Measurements from ENCODE around the gene LPAR1.
"Not testable (repeated sequence)": the region's sequence is repeated elsewhere in the genome, so short reads cannot be mapped to it uniquely, and the experiment has no call there.

LPAR1 gene

DNA sequence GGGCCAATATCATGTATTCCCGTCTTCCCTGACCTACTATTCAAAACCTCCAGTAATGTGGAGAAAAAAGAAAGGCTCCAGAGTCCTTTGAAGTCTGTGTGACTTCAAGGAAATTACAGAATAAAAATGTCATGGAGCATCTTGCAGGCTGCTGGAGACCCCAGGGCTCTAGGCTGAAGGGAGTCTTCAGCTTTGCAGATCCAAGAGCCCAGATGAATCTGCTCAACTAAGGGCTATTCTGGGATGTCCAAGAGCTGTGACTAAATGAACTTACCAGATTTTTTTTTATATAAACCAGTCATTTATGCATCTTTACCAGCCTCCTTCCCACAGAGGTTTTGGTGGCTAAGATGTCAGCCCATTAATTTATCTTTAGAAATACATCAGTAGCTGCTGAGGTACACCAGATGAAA is 202.4 kb downstream of the LPAR1 start:
- no peak overlapping the region for H3K4me3 ChIP-seq (ENCODE audit: low read depth in 1 of 2, low read length in 1 of 2)
- no peak overlapping the region for H3K27ac ChIP-seq

DNA sequence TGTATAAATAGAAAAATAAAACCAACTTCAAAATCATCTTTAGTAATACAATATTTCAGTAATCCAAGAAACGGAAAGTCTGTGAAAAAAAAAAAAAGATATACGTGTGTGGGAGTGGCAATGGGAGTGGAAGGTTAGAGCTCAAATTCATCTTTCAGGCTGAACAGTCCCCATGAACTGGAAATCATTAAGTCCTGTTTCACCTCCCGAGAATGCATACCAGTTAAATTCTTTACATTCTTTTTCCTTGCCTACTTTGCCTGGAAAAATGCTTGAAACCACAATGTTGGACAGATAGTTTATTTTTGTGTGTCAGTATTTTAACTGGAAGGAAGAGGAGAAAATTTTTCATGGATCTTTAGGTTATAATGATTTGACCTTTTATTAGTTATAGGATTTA is 202.9 kb downstream of the LPAR1 start:
- no peak overlapping the region for H3K27ac ChIP-seq
- H3K4me1 ChIP-seq (ENCODE audit: control insufficient read depth in 1 of 2, insufficient read depth in 1 of 2, low read depth in 1 of 2, low read length in 1 of 2) = no peaks in the 10 kb centered on the region
- H3K27me3 ChIP-seq = no peaks in the 10 kb centered on the region
- TF ChIP-seq, protein P1, sequence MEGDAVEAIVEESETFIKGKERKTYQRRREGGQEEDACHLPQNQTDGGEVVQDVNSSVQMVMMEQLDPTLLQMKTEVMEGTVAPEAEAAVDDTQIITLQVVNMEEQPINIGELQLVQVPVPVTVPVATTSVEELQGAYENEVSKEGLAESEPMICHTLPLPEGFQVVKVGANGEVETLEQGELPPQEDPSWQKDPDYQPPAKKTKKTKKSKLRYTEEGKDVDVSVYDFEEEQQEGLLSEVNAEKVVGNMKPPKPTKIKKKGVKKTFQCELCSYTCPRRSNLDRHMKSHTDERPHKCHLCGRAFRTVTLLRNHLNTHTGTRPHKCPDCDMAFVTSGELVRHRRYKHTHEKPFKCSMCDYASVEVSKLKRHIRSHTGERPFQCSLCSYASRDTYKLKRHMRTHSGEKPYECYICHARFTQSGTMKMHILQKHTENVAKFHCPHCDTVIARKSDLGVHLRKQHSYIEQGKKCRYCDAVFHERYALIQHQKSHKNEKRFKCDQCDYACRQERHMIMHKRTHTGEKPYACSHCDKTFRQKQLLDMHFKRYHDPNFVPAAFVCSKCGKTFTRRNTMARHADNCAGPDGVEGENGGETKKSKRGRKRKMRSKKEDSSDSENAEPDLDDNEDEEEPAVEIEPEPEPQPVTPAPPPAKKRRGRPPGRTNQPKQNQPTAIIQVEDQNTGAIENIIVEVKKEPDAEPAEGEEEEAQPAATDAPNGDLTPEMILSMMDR (IDR thresholded peaks at IDR 0.05) = no peak
- no peak overlapping the region for H3K4me3 ChIP-seq (ENCODE audit: low read depth in 1 of 2, low read length in 1 of 2)
- H3K36me3 ChIP-seq = no peaks in the 10 kb centered on the region
- H3K9me3 ChIP-seq = no peaks in the 10 kb centered on the region

More for the DNA sequence above, 202.4 kb downstream of the LPAR1 start:
- no peaks in the 10 kb centered on the region for H3K36me3 ChIP-seq
- H3K9me3 ChIP-seq = no peaks in the 10 kb centered on the region
- no peaks in the 10 kb centered on the region for H3K4me1 ChIP-seq (ENCODE audit: control insufficient read depth in 1 of 2, insufficient read depth in 1 of 2, low read depth in 1 of 2, low read length in 1 of 2)
- TF ChIP-seq, protein P1 (IDR thresholded peaks at IDR 0.05) = no peak
- H3K27me3 ChIP-seq = no peaks in the 10 kb centered on the region

DNA sequence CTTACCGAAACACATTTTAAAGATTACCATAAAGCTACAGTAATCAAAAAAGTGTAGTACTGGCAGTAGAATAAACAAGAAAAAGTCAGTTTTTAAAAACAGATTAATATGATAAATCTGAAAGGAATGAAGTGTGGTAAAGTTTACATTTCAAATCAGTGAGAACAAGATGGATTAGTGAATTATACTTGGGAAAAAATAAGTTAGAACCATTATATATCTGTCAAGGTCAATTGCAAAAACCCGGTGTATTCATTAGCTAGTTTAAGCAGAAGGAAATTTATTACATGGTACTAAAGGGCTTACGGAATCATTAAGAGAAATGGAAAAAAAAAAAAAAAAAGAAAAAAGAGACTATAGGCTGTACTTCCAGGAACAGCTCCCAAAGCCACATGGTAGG is 205.3 kb downstream of the LPAR1 start:
- no peaks in the 10 kb centered on the region for H3K4me1 ChIP-seq (ENCODE audit: control insufficient read depth in 1 of 2, insufficient read depth in 1 of 2, low read depth in 1 of 2, low read length in 1 of 2)
- no peaks in the 10 kb centered on the region for H3K9me3 ChIP-seq
- TF ChIP-seq, protein P1 (IDR thresholded peaks at IDR 0.05) = no peak
- no peak overlapping the region for H3K4me3 ChIP-seq (ENCODE audit: low read depth in 1 of 2, low read length in 1 of 2)
- no peaks in the 10 kb centered on the region for H3K36me3 ChIP-seq
- no peak overlapping the region for H3K27ac ChIP-seq
- H3K27me3 ChIP-seq = no peaks in the 10 kb centered on the region

DNA sequence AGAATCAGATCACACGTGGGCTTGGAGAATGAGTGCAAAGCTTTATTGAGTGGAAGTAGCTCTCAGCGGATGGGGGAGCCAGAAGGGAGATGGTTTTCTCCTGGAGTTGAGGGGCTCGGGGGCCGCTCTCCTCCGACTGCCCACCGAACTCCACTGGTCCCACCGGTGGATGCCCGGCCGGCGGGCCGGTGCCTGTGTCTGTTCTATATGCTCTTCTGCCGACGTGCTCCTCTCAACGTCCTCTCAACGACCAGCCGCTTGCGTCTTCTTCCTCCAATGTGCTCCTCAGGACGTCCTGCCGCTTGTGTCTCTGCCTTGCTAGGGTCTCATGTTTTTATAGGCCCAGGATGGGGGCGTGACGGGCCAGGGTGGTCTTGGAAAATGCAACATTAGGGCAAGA is 207.8 kb downstream of the LPAR1 start:
- H3K9me3 ChIP-seq = no peaks in the 10 kb centered on the region
- no peaks in the 10 kb centered on the region for H3K4me1 ChIP-seq (ENCODE audit: control insufficient read depth in 1 of 2, insufficient read depth in 1 of 2, low read depth in 1 of 2, low read length in 1 of 2)
- TF ChIP-seq, protein P1 (IDR thresholded peaks at IDR 0.05) = no peak
- H3K36me3 ChIP-seq = no peaks in the 10 kb centered on the region
- H3K27ac ChIP-seq = no peak overlapping the region
- H3K27me3 ChIP-seq = no peaks in the 10 kb centered on the region
- no peak overlapping the region for H3K4me3 ChIP-seq (ENCODE audit: low read depth in 1 of 2, low read length in 1 of 2)

DNA sequence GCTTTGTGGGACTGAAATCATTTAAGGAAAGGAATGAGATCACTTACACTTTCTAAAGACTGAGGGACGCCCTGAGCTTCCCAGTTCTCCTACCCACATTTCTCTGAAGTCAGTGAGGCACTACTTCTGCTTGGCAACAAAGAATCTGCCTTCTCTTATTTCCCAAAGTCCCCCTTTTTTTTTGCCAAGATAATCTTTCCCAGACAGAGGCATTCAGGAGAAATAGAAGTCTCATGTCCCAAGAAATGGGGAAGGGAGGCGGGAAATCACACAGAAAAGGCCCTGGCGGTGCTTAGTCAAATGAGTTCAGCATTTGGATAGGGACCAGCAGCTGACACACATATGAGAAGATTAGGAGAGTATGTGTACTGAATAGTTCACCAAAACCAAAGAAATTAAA is 210.0 kb downstream of the LPAR1 start:
- Histone ChIP-seq H3K27ac (no peak overlapping the region), H3K4me3 (ENCODE audit: low read depth in 1 of 2, low read length in 1 of 2) (no peak overlapping the region), H3K9me3 (no peaks in the 10 kb centered on the region), H3K36me3 (no peaks in the 10 kb centered on the region), H3K4me1 (ENCODE audit: control insufficient read depth in 1 of 2, insufficient read depth in 1 of 2, low read depth in 1 of 2, low read length in 1 of 2) (no peaks in the 10 kb centered on the region), H3K27me3 (no peaks in the 10 kb centered on the region)
- TF ChIP-seq, protein P1 (IDR thresholded peaks at IDR 0.05) = no peak

DNA sequence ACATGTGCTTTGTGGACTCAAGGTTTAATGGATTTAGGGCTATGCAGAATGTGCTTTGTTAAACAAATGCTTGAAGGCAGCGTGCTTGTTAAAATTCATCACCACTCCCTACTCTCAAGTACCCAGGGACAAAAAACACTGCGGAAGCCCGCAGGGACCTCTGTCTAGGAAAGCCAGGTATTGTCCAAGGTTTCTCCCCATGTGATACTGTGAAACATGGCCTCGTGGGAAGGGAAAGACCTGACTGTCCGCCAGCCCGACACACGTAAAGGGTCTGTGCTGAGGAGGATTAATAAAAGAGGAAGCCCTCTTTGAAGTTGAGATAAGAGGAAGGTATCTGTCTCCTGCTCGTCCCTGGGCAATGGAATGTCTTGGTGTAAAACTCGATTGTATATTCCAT is 211.9 kb downstream of the LPAR1 start:
- not testable (repeated sequence) for H3K27me3 ChIP-seq; H3K4me1 ChIP-seq (ENCODE audit: control insufficient read depth in 1 of 2, insufficient read depth in 1 of 2, low read depth in 1 of 2, low read length in 1 of 2); H3K9me3 ChIP-seq; H3K36me3 ChIP-seq; H3K27ac ChIP-seq; H3K4me3 ChIP-seq (ENCODE audit: low read depth in 1 of 2, low read length in 1 of 2)

Measured in neutrophil (primary cell).